T-cell (primary cell): ENCODE data around the gene SCML1. TPM values are rescaled to one million over a fixed set of nuclear protein-coding genes. Genes with fewer than 3 reads are reported as not detected.

Source experiments
- ATAC-seq, 4 experiments: fragments of 200-7000 bp in 3 of 4; fragments of 150-1000 bp in 1 of 4; cut with Tn5 transposase; replicated peaks in 1 of 4; 1 replicate in 3 of 4; 2 replicates in 1 of 4; pipeline ENCODE4 v1.10.0; 2021; ENCODE audit warnings: moderate library complexity in 3 of 4, mild to moderate bottlenecking in 2 of 4, moderate number of reproducible peaks in 1 of 4
- CTCF ChIA-PET, 2 donors: fragments of 300-600 bp; sonication (Branson Sonifier 250); formaldehyde crosslinking; loops; one replicate each; lab custom pipeline; 2022; ENCODE audit warnings: antibody characterized with exemption in 2 of 2; lab: Charles Lee
- POLR2A ChIA-PET, 2 donors: fragments of 300-600 bp; sonication (Branson Sonifier 250); formaldehyde crosslinking; loops; one replicate each; lab custom pipeline; 2022; ENCODE audit warnings: antibody characterized with exemption in 2 of 2; lab: Charles Lee
- DNase-seq, 35 experiments: peaks; one replicate each; pipeline versions ENCODE4 v3.0.0 to v3.0.0-alpha.2; 2013 to 2023
- H3K27ac ChIP-seq: one replicate; pipeline ENCODE4 v1.5.1; 2013; ENCODE audit warnings: low read length
- H3K27me3 ChIP-seq, 2 experiments: replicated peaks in 1 of 2; 1 replicate in 1 of 2; 2 replicates in 1 of 2; pipeline versions ENCODE4 v1.6.1 to v1.7.0; 2013; ENCODE audit warnings: low read length in 1 of 2, mixed read lengths in 1 of 2; ENCODE audit not compliant: control insufficient read depth in 2 of 2, insufficient read depth in 2 of 2; ENCODE audit errors: extremely low read depth in 1 of 2
- H3K36me3 ChIP-seq, 2 donors: 1 replicate in 1 of 2; 2 replicates in 1 of 2; pipeline versions ENCODE4 v1.6.1 to v1.7.0; 2013; ENCODE audit warnings: low read length in 1 of 2; ENCODE audit not compliant: control insufficient read depth in 2 of 2, insufficient read depth in 1 of 2; ENCODE audit errors: extremely low read depth in 1 of 2
- H3K4me1 ChIP-seq, 2 experiments: 1 replicate in 1 of 2; 2 replicates in 1 of 2; pipeline versions ENCODE4 v1.6.1 to v1.7.0; 2013; ENCODE audit warnings: low read length in 2 of 2, mixed read lengths in 1 of 2; ENCODE audit not compliant: insufficient read depth in 2 of 2, control insufficient read depth in 1 of 2; ENCODE audit errors: extremely low read depth in 1 of 2
- H3K4me3 ChIP-seq, 2 donors: 1 replicate in 1 of 2; 2 replicates in 1 of 2; pipeline versions ENCODE4 v1.5.1 to v1.7.0; 2013; ENCODE audit warnings: mild to moderate bottlenecking in 2 of 2, low read length in 1 of 2, moderate library complexity in 1 of 2; ENCODE audit not compliant: control insufficient read depth in 1 of 2; ENCODE audit errors: extremely low read depth in 1 of 2
- H3K9me3 ChIP-seq: 2 replicates; pipeline ENCODE4 v1.7.0; 2013
- H3K27ac Mint-ChIP-seq, 2 donors: one replicate each; pipeline ENCODE4 v1.8.0; 2020 to 2021; ENCODE audit warnings: mild to moderate bottlenecking in 2 of 2, mixed read lengths in 2 of 2
- H3K27me3 Mint-ChIP-seq, 2 donors: one replicate each; pipeline ENCODE4 v1.8.0; 2021 to 2022; ENCODE audit warnings: mixed read lengths in 2 of 2
- H3K36me3 Mint-ChIP-seq: one replicate; pipeline ENCODE4 v1.8.0; 2021; ENCODE audit warnings: mixed read lengths
- H3K4me1 Mint-ChIP-seq, 3 donors: one replicate each; pipeline ENCODE4 v1.8.0; 2020 to 2022; ENCODE audit warnings: mixed read lengths in 3 of 3, mild to moderate bottlenecking in 1 of 3
- H3K4me3 Mint-ChIP-seq, 3 donors: one replicate each; pipeline ENCODE4 v1.8.0; 2020 to 2022; ENCODE audit warnings: mild to moderate bottlenecking in 3 of 3, mixed read lengths in 3 of 3, moderate library complexity in 3 of 3
- H3K9me3 Mint-ChIP-seq, 3 donors: one replicate each; pipeline ENCODE4 v1.8.0; 2020 to 2022; ENCODE audit warnings: mixed read lengths in 3 of 3
- WGBS: methylation state at CpG from one replicate; pipeline ENCODE4 v1.1.5; 2013; ENCODE audit warnings: missing lambda C conversion rate; ENCODE audit not compliant: insufficient coverage; 5-methylcytosine and 5-hydroxymethylcytosine counted together
- total RNA-seq, 35 experiments: library from RNA in 6 of 35; stranded (reverse) in 6 of 35; fragments of 120-200 nt in 1 of 35; gene quantifications; one replicate each; pipeline versions ENCODE4 v1.2.1 to v1.2.4 and lab custom pipeline; 2013 to 2026

SCML1 gene
- total RNA-seq, 5 donors from 2014 or later (not counting 1 experiment from before 2014, with no cell fraction given): 13.6 to 33.0 (median 23.0) TPM

- POLR2A ChIA-PET: no interaction called here
- H3K27ac Mint-ChIP-seq: no peak overlapping the region
- CTCF ChIA-PET: no interaction called here
- no peak for ATAC-seq
- H3K36me3 ChIP-seq: no peaks in the 10 kb centered on the region
- no peaks in the 10 kb centered on the region for H3K9me3 ChIP-seq
- H3K4me1 Mint-ChIP-seq: peaks cover 26 to 47% (median 44%) of the 10 kb centered on the region in 3 donors
- WGBS: 58% methylated on average over 6 of the region's 9 CpGs
- H3K4me3 Mint-ChIP-seq: peak overlapping the region in 1 of 3 donors; percentile 98
- H3K27ac ChIP-seq: no peak overlapping the region
- no peaks in the 10 kb centered on the region for H3K9me3 Mint-ChIP-seq
- H3K27me3 Mint-ChIP-seq: peaks cover 0 to 2% of the 10 kb centered on the region in 2 donors
- H3K36me3 Mint-ChIP-seq: no peaks in the 10 kb centered on the region
- DNase-seq: no peak
- H3K27me3 ChIP-seq: peaks cover 0 to 7% of the 10 kb centered on the region in 2 experiments
- H3K4me3 ChIP-seq: no peak overlapping the region
- H3K4me1 ChIP-seq: peaks cover 14 to 21% of the 10 kb centered on the region in 2 experiments
These were observed 3.8 kb downstream of the SCML1 start for GRCh38 chrX:17741123-17741511.

- CTCF ChIA-PET: interaction anchor here in 1 of 2 donors (1.0 kb wide), 1 partner anchor 530 kb away, joined by 3 read pairs; no protein-coding TSS in a partner anchor
- H3K36me3 Mint-ChIP-seq: no peaks in the 10 kb centered on the region
- WGBS: no CpG with 5 or more reads among the region's 2 CpGs
- H3K4me3 Mint-ChIP-seq: no peak overlapping the region
- Histone ChIP-seq H3K27me3 (no peaks in the 10 kb centered on the region), H3K27ac (no peak overlapping the region), H3K36me3 (no peaks in the 10 kb centered on the region), H3K9me3 (no peaks in the 10 kb centered on the region), H3K4me1 (peaks cover 2 to 14% of the 10 kb centered on the region in 2 experiments), H3K4me3 (no peak overlapping the region)
- POLR2A ChIA-PET: no interaction called here
- no peak for DNase-seq
- no peak for ATAC-seq
- H3K9me3 Mint-ChIP-seq: no peaks in the 10 kb centered on the region
- peaks cover 2 to 8% of the 10 kb centered on the region in 2 donors for H3K27me3 Mint-ChIP-seq
- H3K4me1 Mint-ChIP-seq: peaks cover 33 to 47% (median 40%) of the 10 kb centered on the region in 3 donors
- H3K27ac Mint-ChIP-seq: peak overlapping the region in 1 of 2 donors; percentile 73
These were observed 6.6 kb downstream of the SCML1 start for GRCh38 chrX:17743913-17744312.

GRCh38 chrX:17744896-17745523, 7.7 kb downstream of the SCML1 start:
- no peaks in the 10 kb centered on the region for H3K27me3 ChIP-seq
- H3K4me1 Mint-ChIP-seq: peaks cover 23 to 39% (median 30%) of the 10 kb centered on the region in 3 donors
- peaks cover 2 to 14% of the 10 kb centered on the region in 2 experiments for H3K4me1 ChIP-seq
- POLR2A ChIA-PET: interaction anchor here in 1 of 2 donors (0.7 kb wide), 1 partner anchor 33 kb away, joined by 3 read pairs; no protein-coding TSS in a partner anchor
- no peak overlapping the region for H3K27ac ChIP-seq
- H3K9me3 ChIP-seq: no peaks in the 10 kb centered on the region
- CTCF ChIA-PET: interaction anchor here in 1 of 2 donors (2.1 kb wide), 1 partner anchor 43 kb away, joined by 5 read pairs; no protein-coding TSS in a partner anchor
- H3K36me3 Mint-ChIP-seq: no peaks in the 10 kb centered on the region
- DNase-seq: peak in 1 of 35 experiments; percentile 34
- peaks cover 0 to 3% of the 10 kb centered on the region in 2 donors for H3K36me3 ChIP-seq
- H3K27ac Mint-ChIP-seq: no peak overlapping the region
- no peak overlapping the region for H3K4me3 ChIP-seq
- H3K27me3 Mint-ChIP-seq: peaks cover 2 to 8% of the 10 kb centered on the region in 2 donors
- H3K9me3 Mint-ChIP-seq: no peaks in the 10 kb centered on the region
- ATAC-seq: no peak
- no CpG with 5 or more reads among the region's 2 CpGs for WGBS
- H3K4me3 Mint-ChIP-seq: no peak overlapping the region

- Histone ChIP-seq H3K4me3 (no peak overlapping the region), H3K36me3 (peaks cover 0 to 11% of the 10 kb centered on the region in 2 donors), H3K9me3 (no peaks in the 10 kb centered on the region), H3K27me3 (no peaks in the 10 kb centered on the region), H3K4me1 (peaks cover 0 to 6% of the 10 kb centered on the region in 2 experiments), H3K27ac (no peak overlapping the region)
- DNase-seq (no peak), ATAC-seq (no peak)
- no peak overlapping the region for H3K4me3 Mint-ChIP-seq
- POLR2A ChIA-PET: no interaction called here
- H3K27ac Mint-ChIP-seq: no peak overlapping the region
- WGBS: no CpG with 5 or more reads among the region's 5 CpGs
- CTCF ChIA-PET: no interaction called here
- no peaks in the 10 kb centered on the region for H3K9me3 Mint-ChIP-seq
- peaks cover 9 to 23% (median 10%) of the 10 kb centered on the region in 3 donors for H3K4me1 Mint-ChIP-seq
- peaks cover 0 to 8% of the 10 kb centered on the region in 2 donors for H3K27me3 Mint-ChIP-seq
- peaks cover 2% of the 10 kb centered on the region for H3K36me3 Mint-ChIP-seq
These were observed 10.4 kb downstream of the SCML1 start for GRCh38 chrX:17747692-17748091.

GRCh38 chrX:17748684-17749083, 11.4 kb downstream of the SCML1 start:
- ChIA-PET POLR2A (no interaction called here), CTCF (no interaction called here)
- DNase-seq: no peak
- Mint-ChIP-seq H3K4me1 (peaks cover 4 to 16% (median 10%) of the 10 kb centered on the region in 3 donors), H3K27ac (no peak overlapping the region), H3K9me3 (no peaks in the 10 kb centered on the region), H3K27me3 (peaks cover 0 to 8% of the 10 kb centered on the region in 2 donors), H3K4me3 (no peak overlapping the region), H3K36me3 (peaks cover 2% of the 10 kb centered on the region)
- no peaks in the 10 kb centered on the region for H3K27me3 ChIP-seq
- H3K36me3 ChIP-seq: peaks cover 0 to 11% of the 10 kb centered on the region in 2 donors
- H3K27ac ChIP-seq: no peak overlapping the region
- ATAC-seq: no peak
- WGBS: no CpG with 5 or more reads among the region's 5 CpGs
- peaks cover 0 to 4% of the 10 kb centered on the region in 2 experiments for H3K4me1 ChIP-seq
- no peak overlapping the region for H3K4me3 ChIP-seq
- H3K9me3 ChIP-seq: no peaks in the 10 kb centered on the region

GRCh38 chrX:17750436-17750835, 13.1 kb downstream of the SCML1 start:
- no peak overlapping the region for H3K27ac Mint-ChIP-seq
- H3K36me3 ChIP-seq: peaks cover 0 to 11% of the 10 kb centered on the region in 2 donors
- H3K4me3 Mint-ChIP-seq: no peak overlapping the region
- ChIA-PET CTCF (interaction anchor here in 1 of 2 donors (0.8 kb wide), 1 partner anchor 62 kb away, joined by 3 read pairs; no protein-coding TSS in a partner anchor), POLR2A (no interaction called here)
- no peak for ATAC-seq
- peaks cover 2 to 10% (median 6%) of the 10 kb centered on the region in 3 donors for H3K4me1 Mint-ChIP-seq
- H3K4me1 ChIP-seq: no peaks in the 10 kb centered on the region
- WGBS: no CpG with 5 or more reads among the region's 3 CpGs
- no peak for DNase-seq
- H3K27me3 ChIP-seq: no peaks in the 10 kb centered on the region
- no peaks in the 10 kb centered on the region for H3K9me3 ChIP-seq
- H3K27ac ChIP-seq: no peak overlapping the region
- no peaks in the 10 kb centered on the region for H3K9me3 Mint-ChIP-seq
- peaks cover 2% of the 10 kb centered on the region for H3K36me3 Mint-ChIP-seq
- peaks cover 0 to 8% of the 10 kb centered on the region in 2 donors for H3K27me3 Mint-ChIP-seq
- H3K4me3 ChIP-seq: no peak overlapping the region
